GM12878 (cell line): ENCODE data around the gene CSMD2. TPM values are rescaled to one million over a fixed set of nuclear protein-coding genes. Genes with fewer than 3 reads are reported as not detected.

ENCODE experiments used
- ATAC-seq: fragments of 200-7000 bp; cut with Tn5 transposase; 3 replicates; pipeline ENCODE4 v1.9.1; 2020; ENCODE audit warnings: mild to moderate bottlenecking, moderate library complexity
- BruUV-seq: library from RNA; stranded (reverse); fragments of 400-500 nt; replicated peaks from 2 replicates; lab custom pipeline; 2021; lab: Mats Ljungman, UMichigan
- CTCF ChIA-PET: fragments of 300-600 bp; sonication (Branson Sonifier 250); formaldehyde crosslinking; extraction: SDS; loops from one replicate; lab custom pipeline; 2021; ENCODE audit warnings: inconsistent platforms; lab: Yijun Ruan, JAX
- POLR2A ChIA-PET: fragments of 350-600 bp; formaldehyde crosslinking; extraction: SDS; loops from one replicate; lab custom pipeline; 2021; ENCODE audit warnings: inconsistent platforms; lab: Charles Lee
- RAD21 ChIA-PET: fragments of 300-600 bp; sonication (Branson Sonifier 250); formaldehyde crosslinking; loops from one replicate; lab custom pipeline; 2023; ENCODE audit warnings: antibody characterized with exemption; ENCODE audit not compliant: unreplicated experiment; lab: Charles Lee
- SMC1A ChIA-PET: fragments of 300-600 bp; sonication (Branson Sonifier 250); formaldehyde crosslinking; loops from one replicate; lab custom pipeline; 2023; ENCODE audit not compliant: unreplicated experiment, uncharacterized antibody; lab: Charles Lee
- DNase-seq: peaks from one replicate; pipeline ENCODE4 v3.0.0-alpha.2; 2011; ENCODE audit warnings: low read depth, low spot score
- FAIRE-seq: peaks from 3 replicates; lab custom pipeline; 2011; peaks lifted over from hg19 to GRCh38; lab: Jason Lieb, UNC
- H2AFZ ChIP-seq: 2 replicates; pipeline ENCODE4 v1.6.0; 2011; ENCODE audit warnings: low read depth, low read length, control low read depth; ENCODE audit not compliant: control insufficient read depth
- H3K27ac ChIP-seq: 2 replicates; pipeline ENCODE4 v1.5.1; 2011; ENCODE audit warnings: control low read depth; ENCODE audit not compliant: control insufficient read depth, insufficient read depth
- H3K27me3 ChIP-seq, 2 experiments: replicated peaks in 1 of 2; 2 replicates each; pipeline versions ENCODE4 v1.6.0 to v1.6.1; 2011; ENCODE audit warnings: low read length in 1 of 2; ENCODE audit not compliant: control insufficient read depth in 2 of 2, insufficient read depth in 2 of 2
- H3K36me3 ChIP-seq, 2 experiments: 2 replicates each; pipeline ENCODE4 v1.5.1; 2011; ENCODE audit warnings: low read length in 1 of 2; ENCODE audit not compliant: control insufficient read depth in 2 of 2, insufficient read depth in 2 of 2
- H3K4me1 ChIP-seq: 2 replicates; pipeline ENCODE4 v1.6.1; 2011; ENCODE audit warnings: mild to moderate bottlenecking, low read length, moderate library complexity, mixed read lengths; ENCODE audit not compliant: control insufficient read depth, insufficient read depth
- H3K4me2 ChIP-seq: 2 replicates; pipeline ENCODE4 v1.6.0; 2011; ENCODE audit warnings: control low read depth; ENCODE audit not compliant: control insufficient read depth, insufficient read depth
- H3K4me3 ChIP-seq: fragments of 200-600 bp; sonication (generic); 2 replicates; pipeline ENCODE4 v1.5.1; 2016
- H3K79me2 ChIP-seq: 2 replicates; pipeline ENCODE4 v1.6.0; 2011; ENCODE audit warnings: low read length; ENCODE audit not compliant: control insufficient read depth, insufficient read depth
- H3K9ac ChIP-seq: 2 replicates; pipeline ENCODE4 v1.8.0; 2011; ENCODE audit warnings: low read length, control low read depth, mixed read lengths; ENCODE audit not compliant: control insufficient read depth, insufficient read depth
- H3K9me3 ChIP-seq: replicated peaks from 3 replicates; pipeline ENCODE4 v1.5.1; 2011; ENCODE audit warnings: mild to moderate bottlenecking, low read length; ENCODE audit not compliant: control insufficient read depth, insufficient read depth
- H4K20me1 ChIP-seq: 2 replicates; pipeline ENCODE4 v1.6.0; 2011; ENCODE audit not compliant: control insufficient read depth, insufficient read depth
- CHD1 ChIP-seq: IDR thresholded peaks from 2 replicates; pipeline ENCODE4 v1.6.1; 2012; ENCODE audit warnings: low read depth, low read length, improper control_type of control experiment
- POU2F2 ChIP-seq: IDR thresholded peaks from 3 replicates; pipeline ENCODE4 v1.6.1; 2011; ENCODE audit warnings: low read depth, mild to moderate bottlenecking, low read length, borderline replicate concordance
- TCF7 ChIP-seq: IDR thresholded peaks from 2 replicates; pipeline ENCODE4 v1.6.1; 2014; ENCODE audit warnings: antibody characterized with exemption, borderline replicate concordance
- ZNF207 ChIP-seq: fragments of 450-650 bp; IDR thresholded peaks from 2 replicates; pipeline ENCODE4 v1.6.1; 2014; ENCODE audit warnings: antibody characterized with exemption, mild to moderate bottlenecking, borderline replicate concordance
- WGBS: methylation state at CpG from one replicate; pipeline ENCODE4 v1.1.6; 2016; ENCODE audit warnings: low lambda C conversion rate; ENCODE audit not compliant: insufficient replicate concordance, insufficient coverage; ENCODE audit errors: missing lambda C conversion rate; 5-methylcytosine and 5-hydroxymethylcytosine counted together
- in situ Hi-C: fragments of 300-500 bp; cut with MboI; formaldehyde crosslinking; loops from 9 replicates; pipeline ENCODE4 v1.14.3; 2018; ENCODE audit warnings: mixed read lengths
- intact Hi-C: fragments of 100-400 bp; cut with micrococcal nuclease; formaldehyde crosslinking; loops from one replicate; pipeline ENCODE4 v1.14.2; 2022; ENCODE audit not compliant: unreplicated experiment
- polyA plus RNA-seq, 11 experiments: library from polyadenylated mRNA; depleted of rRNA in 4 of 11; unstranded in 6 of 11; stranded (reverse) in 5 of 11; fragments of >200 nt; fragmentation: Nextera tagmentation in 4 of 11; fragmentation: Illumina TruSeq in 1 of 11; extraction: Ambion mirVana in 4 of 11; extraction: Trizol in 1 of 11; gene quantifications; 1 replicate in 1 of 11; 2 replicates in 10 of 11; pipeline versions ENCODE4 v1.2.1 to v1.2.3, GENCODE V29; 2011 to 2016; ENCODE audit warnings: inconsistent platforms in 2 of 11, missing spikeins in 2 of 11, low read depth in 1 of 11
- total RNA-seq, 4 experiments: library from RNA; depleted of rRNA in 3 of 4; stranded (reverse); fragments of >200 nt in 3 of 4; fragmentation: Illumina TruSeq in 1 of 4; extraction: Trizol in 1 of 4; gene quantifications; 2 replicates each; pipeline versions ENCODE4 v1.2.1 to v1.2.3, GENCODE V29; 2013 to 2021
- TF ChIP-seq, protein P1 (sequence below): fragments of 450-650 bp; IDR thresholded peaks from 2 replicates; pipeline ENCODE4 v1.6.1; 2018; ENCODE audit warnings: borderline replicate concordance, mild to moderate bottlenecking; ENCODE audit not compliant: partially characterized antibody
- TF ChIP-seq, protein P2 (sequence below): fragments of 450-650 bp; IDR thresholded peaks from 2 replicates; pipeline ENCODE4 v1.6.1; 2018; ENCODE audit warnings: mild to moderate bottlenecking, low read depth, moderate library complexity; ENCODE audit not compliant: partially characterized antibody

Gene CSMD2
- total and polyA plus RNA-seq, 10 of the 15 experiments (the other 5 are each of a cell fraction or from before 2014, with no cell fraction given): under 0.01 TPM; not detected in 9

DNA sequence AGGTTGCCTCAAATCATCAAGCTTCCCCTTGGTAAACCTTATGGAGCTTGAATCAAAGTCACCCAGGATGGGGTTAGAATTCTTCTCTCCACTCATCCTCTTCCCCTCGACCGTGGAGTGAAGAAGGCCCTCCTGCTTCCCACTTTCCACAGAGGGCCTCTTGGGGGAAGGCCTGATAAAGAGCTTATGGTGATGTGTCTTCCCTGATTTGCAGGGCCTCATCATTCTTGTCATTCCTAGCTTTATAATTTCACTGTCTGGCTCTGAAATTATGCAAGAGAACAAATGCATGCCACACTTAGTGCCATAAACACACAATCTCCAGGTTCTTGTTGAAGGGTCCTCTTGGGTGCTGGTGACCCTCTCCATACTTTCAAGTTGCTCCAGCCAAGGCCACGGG lies 199.9 kb downstream of the CSMD2 start (continued):
- TF ChIP-seq, protein P1, sequence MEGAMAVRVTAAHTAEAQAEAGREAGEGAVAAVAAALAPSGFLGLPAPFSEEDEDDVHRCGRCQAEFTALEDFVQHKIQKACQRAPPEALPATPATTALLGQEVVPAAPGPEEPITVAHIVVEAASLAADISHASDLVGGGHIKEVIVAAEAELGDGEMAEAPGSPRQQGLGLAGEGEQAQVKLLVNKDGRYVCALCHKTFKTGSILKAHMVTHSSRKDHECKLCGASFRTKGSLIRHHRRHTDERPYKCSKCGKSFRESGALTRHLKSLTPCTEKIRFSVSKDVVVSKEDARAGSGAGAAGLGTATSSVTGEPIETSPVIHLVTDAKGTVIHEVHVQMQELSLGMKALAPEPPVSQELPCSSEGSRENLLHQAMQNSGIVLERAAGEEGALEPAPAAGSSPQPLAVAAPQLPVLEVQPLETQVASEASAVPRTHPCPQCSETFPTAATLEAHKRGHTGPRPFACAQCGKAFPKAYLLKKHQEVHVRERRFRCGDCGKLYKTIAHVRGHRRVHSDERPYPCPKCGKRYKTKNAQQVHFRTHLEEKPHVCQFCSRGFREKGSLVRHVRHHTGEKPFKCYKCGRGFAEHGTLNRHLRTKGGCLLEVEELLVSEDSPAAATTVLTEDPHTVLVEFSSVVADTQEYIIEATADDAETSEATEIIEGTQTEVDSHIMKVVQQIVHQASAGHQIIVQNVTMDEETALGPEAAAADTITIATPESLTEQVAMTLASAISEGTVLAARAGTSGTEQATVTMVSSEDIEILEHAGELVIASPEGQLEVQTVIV: no peak
- TF ChIP-seq ZNF207 (no peak), POU2F2 (no peak)
- TF ChIP-seq, protein P2, sequence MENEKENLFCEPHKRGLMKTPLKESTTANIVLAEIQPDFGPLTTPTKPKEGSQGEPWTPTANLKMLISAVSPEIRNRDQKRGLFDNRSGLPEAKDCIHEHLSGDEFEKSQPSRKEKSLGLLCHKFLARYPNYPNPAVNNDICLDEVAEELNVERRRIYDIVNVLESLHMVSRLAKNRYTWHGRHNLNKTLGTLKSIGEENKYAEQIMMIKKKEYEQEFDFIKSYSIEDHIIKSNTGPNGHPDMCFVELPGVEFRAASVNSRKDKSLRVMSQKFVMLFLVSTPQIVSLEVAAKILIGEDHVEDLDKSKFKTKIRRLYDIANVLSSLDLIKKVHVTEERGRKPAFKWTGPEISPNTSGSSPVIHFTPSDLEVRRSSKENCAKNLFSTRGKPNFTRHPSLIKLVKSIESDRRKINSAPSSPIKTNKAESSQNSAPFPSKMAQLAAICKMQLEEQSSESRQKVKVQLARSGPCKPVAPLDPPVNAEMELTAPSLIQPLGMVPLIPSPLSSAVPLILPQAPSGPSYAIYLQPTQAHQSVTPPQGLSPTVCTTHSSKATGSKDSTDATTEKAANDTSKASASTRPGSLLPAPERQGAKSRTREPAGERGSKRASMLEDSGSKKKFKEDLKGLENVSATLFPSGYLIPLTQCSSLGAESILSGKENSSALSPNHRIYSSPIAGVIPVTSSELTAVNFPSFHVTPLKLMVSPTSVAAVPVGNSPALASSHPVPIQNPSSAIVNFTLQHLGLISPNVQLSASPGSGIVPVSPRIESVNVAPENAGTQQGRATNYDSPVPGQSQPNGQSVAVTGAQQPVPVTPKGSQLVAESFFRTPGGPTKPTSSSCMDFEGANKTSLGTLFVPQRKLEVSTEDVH: no peak

DNA sequence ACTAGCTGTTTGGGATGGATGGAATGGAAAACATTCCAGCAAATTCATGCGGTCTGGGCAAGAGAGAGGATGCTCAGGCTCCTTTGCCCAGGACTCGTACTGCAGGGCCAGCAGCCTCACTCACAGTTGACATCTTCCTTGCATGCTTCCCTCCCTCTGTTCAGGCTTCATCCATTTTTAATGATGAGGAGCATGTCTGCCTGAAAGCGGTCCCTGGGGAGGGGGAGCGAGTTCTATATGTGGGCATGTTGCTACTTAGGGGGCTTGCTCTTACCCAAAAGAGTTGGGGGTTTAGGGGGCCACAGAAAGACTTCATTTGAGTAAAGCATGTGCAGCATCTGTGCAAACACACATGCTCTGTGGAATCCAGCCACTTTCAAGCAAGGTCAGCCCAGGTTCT lies 203.0 kb downstream of the CSMD2 start:
- in situ Hi-C loops: no loop called here
- Histone ChIP-seq H3K4me3 (no peak overlapping the region), H3K27me3 (no peaks in the 10 kb centered on the region), H3K27ac (no peak overlapping the region), H3K9ac (no peak overlapping the region), H3K9me3 (no peaks in the 10 kb centered on the region; the same call in 2 of the 3 replicates), H3K4me2 (no peak overlapping the region), H2AFZ (no peak overlapping the region), H3K79me2 (no peaks in the 10 kb centered on the region), H3K36me3 (no peaks in the 10 kb centered on the region), H4K20me1 (no peaks in the 10 kb centered on the region; the same call in 1 of the 2 replicates), H3K4me1 (no peaks in the 10 kb centered on the region)
- no peak for ATAC-seq
- no TSS peak for BruUV-seq
- SMC1A ChIA-PET: no interaction called here
- intact Hi-C loops: no loop called here
- FAIRE-seq: no peak
- CTCF ChIA-PET: no interaction called here
- POLR2A ChIA-PET: no interaction called here
- RAD21 ChIA-PET: no interaction called here
- WGBS: 12% methylated on average over 4 of the region's 4 CpGs
- no peak for DNase-seq
- TF ChIP-seq CHD1: no peak
- TF ChIP-seq, protein P1: no peak
- TF ChIP-seq TCF7: no peak
